ENCODE data around the gene UGT1A3.

DNA sequence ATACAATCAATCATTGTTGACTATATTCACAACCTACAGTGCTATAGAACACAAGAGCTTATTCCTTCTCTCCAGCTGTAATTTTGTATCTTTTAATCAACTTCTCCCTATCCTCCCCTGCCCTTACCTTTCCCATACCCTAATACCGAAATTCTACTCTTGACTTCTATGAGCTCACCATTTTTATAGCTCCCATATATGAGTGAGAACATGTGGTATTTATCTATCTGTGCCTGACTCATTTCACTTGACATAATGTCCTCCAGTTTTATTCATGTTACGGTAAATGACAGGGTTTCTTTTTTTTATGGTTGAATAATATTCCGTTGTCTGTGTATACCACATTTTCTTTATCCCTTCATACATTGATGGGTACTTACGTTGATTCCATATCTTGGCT, 51.9 kb downstream of the UGT1A3 start:
- TF ChIP-seq, protein P1, sequence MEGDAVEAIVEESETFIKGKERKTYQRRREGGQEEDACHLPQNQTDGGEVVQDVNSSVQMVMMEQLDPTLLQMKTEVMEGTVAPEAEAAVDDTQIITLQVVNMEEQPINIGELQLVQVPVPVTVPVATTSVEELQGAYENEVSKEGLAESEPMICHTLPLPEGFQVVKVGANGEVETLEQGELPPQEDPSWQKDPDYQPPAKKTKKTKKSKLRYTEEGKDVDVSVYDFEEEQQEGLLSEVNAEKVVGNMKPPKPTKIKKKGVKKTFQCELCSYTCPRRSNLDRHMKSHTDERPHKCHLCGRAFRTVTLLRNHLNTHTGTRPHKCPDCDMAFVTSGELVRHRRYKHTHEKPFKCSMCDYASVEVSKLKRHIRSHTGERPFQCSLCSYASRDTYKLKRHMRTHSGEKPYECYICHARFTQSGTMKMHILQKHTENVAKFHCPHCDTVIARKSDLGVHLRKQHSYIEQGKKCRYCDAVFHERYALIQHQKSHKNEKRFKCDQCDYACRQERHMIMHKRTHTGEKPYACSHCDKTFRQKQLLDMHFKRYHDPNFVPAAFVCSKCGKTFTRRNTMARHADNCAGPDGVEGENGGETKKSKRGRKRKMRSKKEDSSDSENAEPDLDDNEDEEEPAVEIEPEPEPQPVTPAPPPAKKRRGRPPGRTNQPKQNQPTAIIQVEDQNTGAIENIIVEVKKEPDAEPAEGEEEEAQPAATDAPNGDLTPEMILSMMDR (IDR thresholded peaks at IDR 0.05; ENCODE audit: borderline replicate concordance, extremely low read depth, low read length, poor library complexity, severe bottlenecking) = no peak
- TF ChIP-seq EZH2 (IDR thresholded peaks at IDR 0.05; ENCODE audit: borderline replicate concordance, low read depth, low read length, severe bottlenecking) = no peak

All from DND-41 (cell line).